K562 (cell line): ENCODE data around the gene ZNF30. TPM values are rescaled to one million over a fixed set of nuclear protein-coding genes. Genes with fewer than 3 reads are reported as not detected.

Source experiments
- HDAC1 ChIP-seq, 2 experiments: fragments of 450-650 bp; IDR thresholded peaks; 2 replicates each; pipeline ENCODE4 v1.6.1; 2016 to 2017; ENCODE audit warnings: inconsistent platforms in 1 of 2, mild to moderate bottlenecking in 1 of 2, moderate library complexity in 1 of 2
- HOXB6 ChIP-seq: fragments of 250-450 bp; sonication (Bioruptor Pico); IDR thresholded peaks from 2 replicates; pipeline ENCODE4 v1.5.1; 2022; ENCODE audit warnings: mild to moderate bottlenecking, borderline replicate concordance
- PHB ChIP-seq: fragments of 250-450 bp; sonication (Bioruptor Pico); IDR thresholded peaks from 2 replicates; pipeline ENCODE4 v1.5.0; 2021
- POLR2AphosphoS5 ChIP-seq: IDR thresholded peaks from 2 replicates; pipeline ENCODE4 v1.6.1; 2011; ENCODE audit warnings: mild to moderate bottlenecking, low read depth, low read length, moderate library complexity; ENCODE audit not compliant: control insufficient read depth, insufficient read depth
- RBM25 ChIP-seq: fragments of 200-400 bp; formaldehyde crosslinking; IDR thresholded peaks from 2 replicates; pipeline ENCODE4 v1.6.1; 2018; ENCODE audit warnings: low read length, low read depth, moderate library complexity; ENCODE audit not compliant: severe bottlenecking
- RERE ChIP-seq: sonication (generic); formaldehyde crosslinking; IDR thresholded peaks from 2 replicates; pipeline ENCODE4 v1.8.0; 2023; ENCODE audit warnings: missing genetic modification reagents, mild to moderate bottlenecking, borderline replicate concordance
- REST ChIP-seq, 2 experiments: fragments of 450-650 bp; formaldehyde crosslinking in 1 of 2; IDR thresholded peaks; 2 replicates each; pipeline versions ENCODE4 v1.4.0 to v1.6.1; 2014 to 2020; ENCODE audit warnings: mild to moderate bottlenecking in 2 of 2, borderline replicate concordance in 1 of 2, low read depth in 1 of 2
- SNIP1 ChIP-seq: fragments of 450-650 bp; IDR thresholded peaks from 2 replicates; pipeline ENCODE4 v1.7.1; 2017; ENCODE audit warnings: low read depth, mild to moderate bottlenecking
- TCFL5 ChIP-seq: fragments of 250-450 bp; sonication (Bioruptor Pico); conservative IDR thresholded peaks from 2 replicates; pipeline ENCODE4 v1.6.1; 2021; ENCODE audit warnings: mild to moderate bottlenecking, moderate library complexity, matching md5 sums
- ZNF764 ChIP-seq: fragments of 250-450 bp; sonication (Bioruptor Pico); IDR thresholded peaks from 2 replicates; pipeline ENCODE4 v1.4.0; 2020; ENCODE audit warnings: low read depth, mild to moderate bottlenecking, moderate library complexity
- polyA plus RNA-seq, 8 experiments: library from polyadenylated mRNA; depleted of rRNA in 4 of 8; stranded (reverse) in 5 of 8; unstranded in 3 of 8; fragments of >200 nt; fragmentation: Nextera tagmentation in 2 of 8; fragmentation: Illumina TruSeq in 1 of 8; extraction: Ambion mirVana in 2 of 8; extraction: Trizol in 1 of 8; gene quantifications; 2 replicates each; pipeline versions ENCODE4 v1.2.1 to v1.2.3, GENCODE V29; 2011 to 2014; ENCODE audit warnings: inconsistent platforms in 1 of 8, missing spikeins in 1 of 8
- total RNA-seq, 7 experiments: library from RNA; depleted of rRNA in 6 of 7; stranded (reverse); fragments of >200 nt in 6 of 7; fragmentation: Illumina TruSeq in 2 of 7; extraction: Trizol in 2 of 7; gene quantifications; 2 replicates each; pipeline versions ENCODE4 v1.2.1 to v1.2.3, GENCODE V29; 2011 to 2021; ENCODE audit warnings: low replicate concordance in 1 of 7

ZNF30 gene
- total and polyA plus RNA-seq, 9 of the 15 experiments (the other 6 are each of a cell fraction or from before 2014, with no cell fraction given): 7.3 to 13.4 (median 10.6) TPM

- TF ChIP-seq TCFL5 (no peak), ZNF764 (CRISPR knock-in tag) (no peak), SNIP1 (no peak), POLR2AphosphoS5 (no peak), REST (IDR thresholded peaks at IDR 0.05; ENCODE audit: borderline replicate concordance) (0 out of 2 replicates have a peak, but pooled peaks have one; percentile 8), REST (CRISPR knock-in tag; IDR thresholded peaks at IDR 0.05; ENCODE audit: low read depth) (no peak), RERE (CRISPR knock-in tag) (no peak), HOXB6 (CRISPR knock-in tag) (no peak), HDAC1 (IDR thresholded peaks at IDR 0.05) (no peak), PHB (no peak), RBM25 (peak; percentile 67)
Observed at GRCh38 chr19:34957830-34958751, 31.4 kb downstream of the ZNF30 start (continued).
